HTR-8/SVneo (cell line): ENCODE results near the gene ELP4.

Source experiments
- DNase-seq: peaks from one replicate; pipeline ENCODE4 v3.0.0; 2011; ENCODE audit warnings: low spot score, mixed read lengths; ENCODE audit not compliant: insufficient read length
- FAIRE-seq: peaks from 2 replicates; lab custom pipeline; 2011; peaks lifted over from hg19 to GRCh38; lab: Jason Lieb, UNC

Gene ELP4

GRCh38 chr11:31818874-31819331, 309.3 kb downstream of the ELP4 start:
- DNase-seq: no peak
- no peak for FAIRE-seq

GRCh38 chr11:31819621-31820437, 310.3 kb downstream of the ELP4 start:
- no peak for DNase-seq
- no peak for FAIRE-seq

- no peak for FAIRE-seq
- DNase-seq: no peak
Measured at GRCh38 chr11:31820438-31820818, 310.9 kb downstream of the ELP4 start.

GRCh38 chr11:31821235-31821764, 311.7 kb downstream of the ELP4 start:
- DNase-seq (no peak), FAIRE-seq (no peak)

DNA sequence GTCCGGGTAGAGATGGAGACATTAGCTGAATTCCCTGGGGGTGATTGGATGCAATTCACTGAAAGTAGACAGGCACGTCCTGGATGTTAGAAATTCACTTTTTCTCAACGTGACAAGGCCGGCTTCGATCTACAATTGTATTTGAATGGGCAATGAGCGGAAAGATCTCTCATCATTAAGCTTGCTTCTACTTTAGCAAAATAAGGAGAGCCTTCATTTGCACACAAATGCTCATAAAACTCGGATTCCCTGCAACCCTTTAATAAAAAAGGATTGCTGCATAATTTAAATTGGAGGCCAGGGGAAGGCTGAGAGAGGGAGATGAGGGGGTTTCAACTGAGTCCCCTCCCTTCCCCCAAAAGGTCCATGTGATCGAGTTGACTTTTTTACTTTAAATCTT, 312.2 kb downstream of the ELP4 start:
- DNase-seq: no peak
- no peak for FAIRE-seq

GRCh38 chr11:31822175-31822926, 312.8 kb downstream of the ELP4 start:
- FAIRE-seq (no peak), DNase-seq (no peak)

GRCh38 chr11:31822927-31823643, 313.5 kb downstream of the ELP4 start:
- FAIRE-seq (no peak), DNase-seq (no peak)

- FAIRE-seq (no peak), DNase-seq (no peak)
Measured at GRCh38 chr11:31823644-31824331, 314.2 kb downstream of the ELP4 start.

- DNase-seq (no peak), FAIRE-seq (no peak)
Measured at GRCh38 chr11:31824332-31824878, 314.8 kb downstream of the ELP4 start.

DNA sequence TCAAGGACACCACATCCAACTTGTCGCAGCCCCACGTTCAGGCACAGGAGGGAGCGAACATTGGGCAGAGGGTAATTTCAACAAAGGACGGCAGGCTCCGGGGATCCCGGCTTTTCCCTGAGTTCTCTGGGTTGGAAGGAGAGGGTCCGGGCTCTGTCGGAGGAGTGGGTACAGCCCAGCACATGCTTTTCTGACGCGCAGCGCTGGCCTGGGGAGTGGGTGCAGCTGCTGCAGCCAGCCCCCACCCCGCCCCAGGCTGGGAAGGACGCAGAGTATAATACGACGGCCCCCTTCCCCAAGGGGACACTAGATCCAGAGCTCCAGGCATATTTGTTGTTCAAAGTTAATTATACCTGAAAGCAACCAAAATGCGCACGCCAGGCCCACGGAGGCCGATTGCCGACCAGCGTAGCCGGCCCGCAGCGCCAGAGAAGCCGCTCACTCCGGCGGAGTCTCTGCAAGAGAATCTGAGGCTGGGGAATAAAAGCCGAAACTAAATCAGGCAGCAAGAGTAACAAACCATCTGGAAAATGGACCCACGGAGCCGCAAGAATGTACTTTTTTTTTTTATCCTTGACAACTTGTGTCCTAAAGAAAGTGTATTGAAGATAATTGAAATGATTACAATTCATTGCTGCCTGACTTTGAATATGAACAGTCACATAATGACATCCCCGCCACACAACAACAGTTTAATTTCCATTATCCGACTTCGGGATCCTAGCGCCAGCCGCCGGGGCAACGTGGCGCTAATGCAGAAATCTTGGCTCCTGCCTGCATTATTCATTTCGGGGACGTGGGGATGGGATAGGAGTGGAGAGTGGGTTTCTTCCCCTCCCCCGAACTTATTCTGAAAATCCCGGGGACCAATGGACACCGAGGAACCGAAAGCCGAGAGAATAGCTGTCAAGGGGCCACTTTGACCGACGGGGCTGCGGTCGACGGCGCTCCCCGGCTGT, 315.6 kb downstream of the ELP4 start:
- FAIRE-seq (no peak), DNase-seq (no peak)

DNA sequence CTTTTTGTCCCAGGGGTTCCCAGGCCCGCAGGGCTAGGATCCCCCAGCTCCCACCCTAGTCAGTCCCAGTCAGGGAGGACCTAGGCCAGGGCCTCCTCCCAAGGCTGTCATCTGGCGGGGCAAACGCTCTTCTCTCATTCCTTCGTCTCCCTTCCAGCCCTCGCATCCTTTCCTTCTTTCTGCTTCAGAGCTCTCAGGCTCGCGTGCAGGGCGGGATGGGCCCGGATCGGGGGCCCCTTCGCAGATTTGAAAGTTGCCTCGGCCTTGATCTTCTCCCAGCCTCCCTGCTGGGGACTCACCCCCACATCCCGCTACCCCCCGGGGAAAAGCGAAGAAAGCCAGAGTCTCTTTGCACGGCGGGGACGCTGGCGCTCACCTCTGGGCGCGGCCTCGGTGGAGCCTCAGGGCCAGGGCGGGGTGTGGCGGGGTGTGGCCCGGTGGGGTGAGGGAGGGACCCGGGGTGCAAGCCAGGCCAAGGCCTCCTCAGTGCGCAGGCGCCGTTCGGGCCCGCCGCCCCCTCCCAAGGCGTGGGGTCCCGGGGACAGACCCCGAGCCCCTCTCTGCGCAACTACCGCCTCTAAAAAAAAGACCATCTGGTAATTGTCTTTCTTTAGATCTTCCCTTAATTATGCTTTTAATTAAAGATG, 316.4 kb downstream of the ELP4 start:
- no peak for FAIRE-seq
- DNase-seq: no peak

DNA sequence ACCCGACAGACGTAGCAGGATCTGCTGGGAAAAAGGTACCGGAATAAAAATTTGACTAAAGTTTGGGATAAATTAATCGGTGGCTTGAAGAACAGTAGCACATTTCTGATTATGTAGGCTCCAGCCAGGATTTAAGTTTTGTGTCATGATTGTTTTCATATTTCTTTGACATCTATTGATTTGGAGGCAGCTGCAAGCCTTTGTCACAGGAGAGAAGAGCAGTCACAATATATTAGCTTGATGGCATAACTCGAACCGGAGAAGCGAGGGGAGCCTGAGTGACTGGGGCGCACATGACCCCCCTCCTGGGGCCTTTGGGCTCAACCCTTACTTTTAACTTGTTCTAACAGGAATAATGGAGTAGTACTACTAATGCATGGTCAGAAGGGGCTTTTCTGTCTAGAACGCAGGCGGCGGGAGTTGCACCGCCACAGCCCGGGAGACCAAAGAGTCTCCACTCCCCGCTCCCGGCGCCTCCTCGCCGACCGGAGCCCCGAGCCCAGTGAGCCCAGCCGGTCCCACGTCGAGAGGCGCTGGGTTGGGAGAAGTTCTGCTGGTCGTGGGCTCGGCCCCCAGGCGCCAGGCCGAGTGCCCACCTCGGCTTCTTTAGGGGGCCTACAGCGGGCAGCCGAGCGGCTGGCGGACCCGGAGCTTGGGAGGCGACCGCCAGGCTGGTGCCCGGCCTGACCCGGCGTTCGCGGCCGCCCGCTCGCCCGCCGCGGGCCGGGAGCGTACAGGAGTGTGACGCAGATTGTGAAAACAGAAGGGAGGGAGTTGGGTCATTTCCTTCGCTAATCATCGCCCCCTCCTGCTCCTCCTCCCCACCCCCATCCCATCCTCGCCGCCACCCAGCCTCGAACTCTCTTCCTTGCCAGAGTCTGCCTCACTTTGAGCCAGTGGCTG, 317.2 kb downstream of the ELP4 start:
- no peak for DNase-seq
- FAIRE-seq: no peak

DNA sequence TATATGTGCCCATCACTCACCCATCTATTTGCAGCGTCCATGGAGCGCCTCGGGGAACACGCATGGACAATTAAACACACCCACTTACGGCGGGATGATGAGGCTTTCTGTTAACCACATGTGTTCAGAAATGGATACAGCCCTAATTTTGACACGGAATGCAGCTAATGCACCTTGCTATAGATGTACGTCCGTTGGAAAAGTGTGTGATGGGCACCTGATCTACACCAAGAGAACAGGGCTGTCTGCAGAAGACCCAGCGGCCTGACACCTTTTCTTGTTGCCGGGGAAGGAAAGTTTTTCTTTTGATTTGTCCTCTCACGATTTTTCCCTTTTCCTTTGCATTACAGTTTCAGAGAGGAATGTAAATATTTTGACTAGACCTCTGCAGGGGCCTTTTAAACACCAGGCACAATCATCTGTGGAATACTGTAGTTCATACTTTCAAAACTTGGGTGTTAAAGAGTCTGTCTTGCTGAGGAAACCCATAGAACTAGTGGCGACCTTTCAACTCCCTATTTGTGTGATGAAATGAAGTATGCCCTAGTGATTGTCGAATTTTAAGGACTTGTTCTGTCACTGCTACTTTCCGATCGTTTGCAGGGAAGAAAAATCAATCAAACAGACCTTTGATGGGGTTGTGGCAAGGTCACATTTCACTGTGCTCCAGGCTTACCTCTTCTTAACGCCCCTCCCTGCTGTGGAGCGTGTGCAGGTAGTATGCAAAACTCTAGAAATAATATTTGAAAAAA, 318.1 kb downstream of the ELP4 start:
- no peak for DNase-seq
- no peak for FAIRE-seq

DNA sequence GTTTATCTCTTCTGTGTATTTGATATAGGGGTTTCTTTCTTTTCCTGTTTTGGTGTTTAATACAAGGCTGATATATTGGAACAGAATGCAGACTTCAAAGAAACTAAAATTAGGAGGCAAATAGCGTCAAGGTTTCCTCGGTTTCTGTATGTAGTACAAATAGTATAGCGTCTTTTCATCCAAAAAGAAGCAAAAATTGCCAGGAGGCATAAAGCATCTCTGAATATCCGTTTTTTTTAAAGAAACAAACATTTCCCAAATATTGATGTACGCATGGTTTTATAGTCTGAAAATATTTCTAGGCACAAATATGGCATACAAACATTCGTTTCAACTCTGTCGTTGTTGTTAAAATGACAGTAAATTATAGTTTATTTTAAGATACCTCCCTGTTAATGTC, 318.6 kb downstream of the ELP4 start:
- FAIRE-seq: no peak
- DNase-seq: no peak

- no peak for FAIRE-seq
- no peak for DNase-seq
Measured at GRCh38 chr11:31830406-31830805, 320.8 kb downstream of the ELP4 start.

GRCh38 chr11:31834237-31834636, 324.7 kb downstream of the ELP4 start:
- FAIRE-seq (no peak), DNase-seq (no peak)
